Measurements from ENCODE around the gene IPMK. TPM values are rescaled to one million over a fixed set of nuclear protein-coding genes. Genes with fewer than 3 reads are reported as not detected.

The IPMK gene
- polyA plus RNA-seq, result 1 to 10 TPM in 2 of 3 donors, not detected in 1; 1.3 to 2.6 TPM

GRCh38 chr10:58267713-58268453, at the start of gene IPMK:
Gene IPMK (minus strand): TSS chr10:58267894. CDS start chr10:58267611, 283 bp downstream.
- DNase-seq, result peak; percentile 98
- H3K4me1 Mint-ChIP-seq, result peaks cover 41 to 66% of the 10 kb centered on the region in 2 donors
- peaks cover 0 to 3% (median 0%) of the 10 kb centered on the region in 3 donors for H3K36me3 Mint-ChIP-seq
- peak within 1 kb of the TSS; percentile 97 to 99 (median 98) for H3K4me3 Mint-ChIP-seq
- H3K9me3 Mint-ChIP-seq, result peaks cover 0 to 2% (median 0%) of the 10 kb centered on the region in 6 donors
- H3K27me3 Mint-ChIP-seq (ENCODE audit: low read depth in 3 of 3), result peaks cover 19 to 27% (median 21%) of the 10 kb centered on the region in 3 donors
- H3K27ac Mint-ChIP-seq, result peak within 1 kb of the TSS; percentile 97 to 99 (median 98)

DNA sequence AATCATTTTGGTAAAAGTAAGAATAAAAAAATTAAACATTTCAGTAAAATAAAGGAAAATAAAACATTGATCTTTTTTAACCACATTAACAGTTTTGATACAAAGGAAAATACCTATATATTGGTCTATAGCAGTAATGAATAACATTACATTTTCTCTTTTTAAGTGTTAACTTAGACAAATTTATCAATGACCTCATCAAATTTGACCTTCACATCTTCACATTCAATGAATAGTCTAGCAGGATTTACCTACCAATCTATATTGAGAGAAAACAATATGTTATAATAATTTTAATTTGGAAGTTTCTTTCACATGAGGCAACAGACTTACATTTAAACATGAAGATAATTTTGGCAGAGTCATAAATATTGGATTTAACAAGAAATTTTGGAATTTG, 49.2 kb upstream of the IPMK start:
- H3K4me1 Mint-ChIP-seq, result no peaks in the 10 kb centered on the region
- no peaks in the 10 kb centered on the region for H3K36me3 Mint-ChIP-seq
- no peak for DNase-seq
- H3K4me3 Mint-ChIP-seq, result no peak overlapping the region
- no peaks in the 10 kb centered on the region for H3K9me3 Mint-ChIP-seq
- no peak overlapping the region for H3K27ac Mint-ChIP-seq
- H3K27me3 Mint-ChIP-seq (ENCODE audit: low read depth in 3 of 3), result peaks cover 0 to 8% (median 3%) of the 10 kb centered on the region in 3 donors

GRCh38 chr10:58311026-58311425, 43.3 kb upstream of the IPMK start:
- no peaks in the 10 kb centered on the region for H3K36me3 Mint-ChIP-seq
- no peaks in the 10 kb centered on the region for H3K4me1 Mint-ChIP-seq
- H3K27ac Mint-ChIP-seq, result no peak overlapping the region

DNA sequence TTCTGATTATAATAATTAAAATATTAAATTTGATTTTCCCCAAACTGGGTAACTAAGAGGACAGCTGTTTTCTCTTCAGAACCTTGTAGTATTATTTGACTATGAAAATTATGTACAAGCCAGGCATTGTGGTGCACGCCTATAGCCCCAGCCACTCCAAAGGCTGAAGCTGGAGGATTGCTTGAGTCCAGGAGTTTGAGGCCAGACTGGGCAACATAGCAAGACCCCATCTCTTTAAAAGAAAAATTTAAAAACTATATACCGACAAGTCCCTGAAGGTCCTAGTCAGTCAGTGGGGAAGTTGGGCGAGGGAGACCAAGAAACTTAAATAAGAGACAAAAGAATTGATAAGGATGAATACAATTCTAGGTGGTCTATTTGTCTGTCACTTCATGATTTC, 40.0 kb upstream of the IPMK start:
- Mint-ChIP-seq H3K9me3 (peaks cover 0 to 1% (median 0%) of the 10 kb centered on the region in 6 donors), H3K4me1 (no peaks in the 10 kb centered on the region), H3K4me3 (no peak overlapping the region), H3K27me3 (ENCODE audit: low read depth in 3 of 3) (peaks cover 7 to 10% (median 7%) of the 10 kb centered on the region in 3 donors), H3K27ac (no peak overlapping the region), H3K36me3 (no peaks in the 10 kb centered on the region)
- DNase-seq, result no peak

More at GRCh38 chr10:58311026-58311425, 43.3 kb upstream of the IPMK start:
- Mint-ChIP-seq H3K9me3 (no peaks in the 10 kb centered on the region), H3K27me3 (ENCODE audit: low read depth in 3 of 3) (peaks cover 6 to 8% (median 8%) of the 10 kb centered on the region in 3 donors), H3K4me3 (no peak overlapping the region)
- DNase-seq, result no peak

- H3K9me3 Mint-ChIP-seq, result peaks cover 0 to 1% (median 0%) of the 10 kb centered on the region in 6 donors
- peaks cover 4 to 8% (median 8%) of the 10 kb centered on the region in 3 donors for H3K27me3 Mint-ChIP-seq (ENCODE audit: low read depth in 3 of 3)
- no peaks in the 10 kb centered on the region for H3K4me1 Mint-ChIP-seq
- DNase-seq, result no peak
- no peak overlapping the region for H3K27ac Mint-ChIP-seq
- H3K36me3 Mint-ChIP-seq, result no peaks in the 10 kb centered on the region
- no peak overlapping the region for H3K4me3 Mint-ChIP-seq
Measured at GRCh38 chr10:58305821-58306220, 38.1 kb upstream of the IPMK start.

DNA sequence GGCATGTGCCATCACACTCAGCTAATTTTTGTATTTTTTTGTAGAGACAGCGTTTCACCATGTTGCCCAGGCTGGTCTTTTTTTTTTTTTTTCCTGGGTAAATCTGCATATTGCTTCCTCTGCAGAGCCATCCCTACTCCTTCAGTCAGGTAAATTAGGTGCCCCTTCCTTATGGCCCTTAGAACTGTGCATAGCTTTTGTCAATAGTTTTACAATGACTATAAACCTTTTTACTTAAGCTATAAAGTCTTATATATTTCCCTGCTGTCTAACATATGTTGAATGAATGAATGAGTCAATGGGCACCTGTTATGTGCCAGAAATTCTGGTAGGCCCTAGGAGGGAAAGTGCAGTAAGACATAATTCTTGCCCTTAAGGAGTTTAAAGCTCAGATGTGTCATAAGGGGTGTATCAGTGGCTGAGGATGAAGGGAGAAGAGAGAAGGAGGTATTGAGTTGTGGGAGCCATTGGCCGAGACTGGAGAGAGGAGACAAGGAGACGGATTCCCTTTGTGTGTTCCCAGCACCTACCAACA, 36.5 kb upstream of the IPMK start:
- peaks cover 0 to 1% (median 0%) of the 10 kb centered on the region in 6 donors for H3K9me3 Mint-ChIP-seq
- H3K4me3 Mint-ChIP-seq, result no peak overlapping the region
- peaks cover 0 to 5% of the 10 kb centered on the region in 2 donors for H3K4me1 Mint-ChIP-seq
- no peaks in the 10 kb centered on the region for H3K36me3 Mint-ChIP-seq
- peaks cover 4 to 8% (median 6%) of the 10 kb centered on the region in 3 donors for H3K27me3 Mint-ChIP-seq (ENCODE audit: low read depth in 3 of 3)
- no peak for DNase-seq
- no peak overlapping the region for H3K27ac Mint-ChIP-seq

- H3K4me1 Mint-ChIP-seq, result peaks cover 0 to 5% of the 10 kb centered on the region in 2 donors
- H3K4me3 Mint-ChIP-seq, result no peak overlapping the region
- no peaks in the 10 kb centered on the region for H3K36me3 Mint-ChIP-seq
- H3K27ac Mint-ChIP-seq, result no peak overlapping the region
- no peak for DNase-seq
- H3K27me3 Mint-ChIP-seq (ENCODE audit: low read depth in 3 of 3), result peaks cover 4 to 8% (median 6%) of the 10 kb centered on the region in 3 donors
- H3K9me3 Mint-ChIP-seq, result peaks cover 0 to 1% (median 0%) of the 10 kb centered on the region in 6 donors
Measured at GRCh38 chr10:58302254-58302653, 34.6 kb upstream of the IPMK start.

GRCh38 chr10:58300676-58301075, 33.0 kb upstream of the IPMK start:
- Mint-ChIP-seq H3K4me1 (peaks cover 0 to 5% of the 10 kb centered on the region in 2 donors), H3K9me3 (peaks cover 0 to 1% (median 0%) of the 10 kb centered on the region in 6 donors), H3K4me3 (no peak overlapping the region), H3K36me3 (no peaks in the 10 kb centered on the region), H3K27ac (no peak overlapping the region), H3K27me3 (ENCODE audit: low read depth in 3 of 3) (peaks cover under 1 to 6% (median 4%) of the 10 kb centered on the region in 3 donors)
- DNase-seq, result no peak

DNA sequence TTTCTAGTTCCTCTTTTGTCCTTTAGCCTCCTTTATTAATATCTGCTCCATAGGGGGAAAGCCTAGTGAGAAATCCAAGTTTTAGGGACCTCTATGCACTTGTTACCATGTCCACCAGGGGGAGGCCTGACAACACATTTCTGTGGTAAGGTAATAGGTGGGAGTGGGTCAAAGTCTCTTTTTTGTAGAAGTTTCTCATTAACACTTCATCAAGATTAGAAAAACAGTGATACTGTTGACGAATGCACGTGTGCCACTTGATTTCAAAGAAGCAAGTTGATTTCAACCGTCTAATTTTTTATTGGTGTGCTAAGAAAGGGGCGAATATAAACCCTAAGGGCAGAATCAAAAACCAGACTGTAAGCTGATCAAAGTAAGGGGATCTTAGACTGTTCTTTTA, 31.9 kb upstream of the IPMK start:
- peak; percentile 28 to 46 (median 31) for DNase-seq
- H3K4me3 Mint-ChIP-seq, result no peak overlapping the region
- peaks cover 0 to 5% of the 10 kb centered on the region in 2 donors for H3K4me1 Mint-ChIP-seq
- H3K9me3 Mint-ChIP-seq, result peaks cover 0 to 1% (median 0%) of the 10 kb centered on the region in 6 donors
- H3K36me3 Mint-ChIP-seq, result no peaks in the 10 kb centered on the region
- peaks cover 0 to 6% (median 4%) of the 10 kb centered on the region in 3 donors for H3K27me3 Mint-ChIP-seq (ENCODE audit: low read depth in 3 of 3)
- no peak overlapping the region for H3K27ac Mint-ChIP-seq

GRCh38 chr10:58293989-58294388, 26.3 kb upstream of the IPMK start:
- no peak overlapping the region for H3K4me3 Mint-ChIP-seq
- no peak overlapping the region for H3K27ac Mint-ChIP-seq
- peaks cover 0 to 8% (median 0%) of the 10 kb centered on the region in 3 donors for H3K36me3 Mint-ChIP-seq
- H3K9me3 Mint-ChIP-seq, result no peaks in the 10 kb centered on the region
- no peak for DNase-seq
- no peaks in the 10 kb centered on the region for H3K27me3 Mint-ChIP-seq (ENCODE audit: low read depth in 3 of 3)
- H3K4me1 Mint-ChIP-seq, result no peaks in the 10 kb centered on the region

- Mint-ChIP-seq H3K4me1 (no peaks in the 10 kb centered on the region), H3K4me3 (no peak overlapping the region), H3K36me3 (peaks cover 0 to 12% (median 0%) of the 10 kb centered on the region in 3 donors), H3K9me3 (no peaks in the 10 kb centered on the region), H3K27ac (peak overlapping the region in 1 of 6 donors; percentile 3), H3K27me3 (ENCODE audit: low read depth in 3 of 3) (no peaks in the 10 kb centered on the region)
- DNase-seq, result peak; percentile 10 to 54 (median 23)
Measured at GRCh38 chr10:58291538-58292174, 24.0 kb upstream of the IPMK start.

DNA sequence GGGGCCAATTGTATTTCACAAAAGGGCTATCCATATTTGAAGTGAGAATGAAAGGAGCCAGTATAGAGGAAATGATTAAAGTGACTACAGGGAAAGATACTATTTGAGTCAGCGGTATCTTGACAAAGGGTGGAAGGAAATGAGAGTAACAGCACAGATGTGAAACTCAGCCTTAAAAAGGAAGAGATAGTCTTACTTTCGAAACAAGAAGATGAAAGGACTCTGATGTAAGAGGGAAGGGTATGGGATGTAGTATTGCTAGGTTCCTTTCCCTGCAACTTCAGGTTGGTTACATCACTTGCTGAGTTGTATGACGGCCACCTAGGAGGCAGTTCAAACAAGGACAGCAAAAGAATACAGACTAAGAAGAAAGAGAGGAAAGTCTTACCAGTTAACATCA, 14.9 kb upstream of the IPMK start:
- Mint-ChIP-seq H3K36me3 (peaks cover 6 to 24% (median 11%) of the 10 kb centered on the region in 3 donors), H3K27ac (peak overlapping the region in 3 of 6 donors; percentile 9 to 32 (median 23)), H3K4me1 (peaks cover 0 to 11% of the 10 kb centered on the region in 2 donors), H3K9me3 (no peaks in the 10 kb centered on the region), H3K27me3 (ENCODE audit: low read depth in 3 of 3) (no peaks in the 10 kb centered on the region), H3K4me3 (no peak overlapping the region)
- DNase-seq, result no peak

DNA sequence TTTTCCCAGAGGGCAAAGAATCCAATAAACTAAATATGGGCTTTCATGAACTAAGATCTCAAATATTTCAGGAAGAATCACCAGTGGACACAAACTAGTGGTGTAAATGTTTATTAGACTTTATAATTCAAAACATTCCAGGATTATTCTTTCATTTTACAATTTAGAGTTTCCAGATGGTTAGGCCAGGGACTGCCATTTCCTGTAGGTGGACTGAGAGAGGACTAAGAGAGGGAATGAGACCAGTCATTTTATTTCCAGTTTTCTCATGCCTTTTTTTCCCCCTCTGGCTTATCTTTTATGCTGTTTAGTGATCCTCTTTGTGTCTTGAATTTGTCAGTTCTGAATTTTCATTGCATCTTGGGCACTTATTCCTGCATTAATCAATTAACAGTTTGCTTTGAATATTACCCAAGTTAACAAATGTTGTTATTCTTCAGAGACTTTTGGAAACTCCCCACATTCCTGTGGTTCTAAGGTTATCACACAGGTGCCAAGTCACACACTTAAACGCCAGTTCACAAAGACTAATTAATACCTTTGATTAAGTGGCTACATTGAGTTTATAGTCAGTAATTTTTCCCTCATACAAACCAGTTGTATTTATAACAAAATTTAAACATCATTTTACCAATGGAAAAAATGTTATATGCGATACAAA, 13.5 kb upstream of the IPMK start:
- Mint-ChIP-seq H3K27me3 (ENCODE audit: low read depth in 3 of 3) (no peaks in the 10 kb centered on the region), H3K4me1 (peaks cover 0 to 11% of the 10 kb centered on the region in 2 donors), H3K4me3 (no peak overlapping the region), H3K27ac (no peak overlapping the region), H3K9me3 (no peaks in the 10 kb centered on the region), H3K36me3 (peaks cover 6 to 22% (median 11%) of the 10 kb centered on the region in 3 donors)
- DNase-seq, result no peak

Data from immature natural killer cell (primary cell).